Neuronal stem cell (in vitro differentiated cells): Measurements from ENCODE around the gene ERC2.
A peak's percentile ranks its signal among the peaks of the same experiment; 100 is the strongest.

Experiments used
- DNase-seq: peaks from one replicate; pipeline ENCODE4 v3.0.0-alpha.2; 2013; ENCODE audit warnings: low spot score
- H2AFZ ChIP-seq: one replicate; pipeline ENCODE4 v1.6.1; 2013; ENCODE audit warnings: mild to moderate bottlenecking, low read length, inconsistent platforms
- H2AK5ac ChIP-seq: 2 replicates; pipeline ENCODE4 v1.6.1; 2013; ENCODE audit warnings: low read depth, mild to moderate bottlenecking, inconsistent platforms, low read length, moderate library complexity, mixed read lengths
- H2BK120ac ChIP-seq: 2 replicates; pipeline ENCODE4 v1.6.1; 2013; ENCODE audit warnings: low read depth, mild to moderate bottlenecking, inconsistent platforms, low read length, moderate library complexity, mixed read lengths
- H2BK12ac ChIP-seq: one replicate; pipeline ENCODE4 v1.6.1; 2013; ENCODE audit warnings: low read length, inconsistent platforms
- H2BK15ac ChIP-seq: 2 replicates; pipeline ENCODE4 v1.6.1; 2013; ENCODE audit warnings: mild to moderate bottlenecking, low read length, inconsistent platforms, mixed read lengths
- H2BK5ac ChIP-seq: one replicate; pipeline ENCODE4 v1.6.1; 2013; ENCODE audit warnings: inconsistent platforms, mild to moderate bottlenecking, low read length, moderate library complexity
- H3K14ac ChIP-seq: one replicate; pipeline ENCODE4 v1.6.1; 2013; ENCODE audit warnings: low read length, inconsistent platforms
- H3K18ac ChIP-seq: 2 replicates; pipeline ENCODE4 v1.6.1; 2013; ENCODE audit warnings: low read length, inconsistent platforms
- H3K23ac ChIP-seq: 2 replicates; pipeline ENCODE4 v1.6.1; 2013; ENCODE audit warnings: low read depth, mild to moderate bottlenecking, mixed read lengths, low read length, inconsistent platforms; ENCODE audit not compliant: poor library complexity
- H3K27ac ChIP-seq: replicated peaks from 3 replicates; pipeline ENCODE4 v1.5.1; 2013; ENCODE audit warnings: low read length, inconsistent platforms
- H3K27me3 ChIP-seq, 3 experiments: 2 replicates each; pipeline ENCODE4 v1.6.1; 2013; ENCODE audit warnings: low read length in 3 of 3, mild to moderate bottlenecking in 2 of 3, inconsistent platforms in 1 of 3, low read depth in 1 of 3, mixed read lengths in 1 of 3, moderate library complexity in 1 of 3; ENCODE audit not compliant: control insufficient read depth in 3 of 3, insufficient read depth in 3 of 3
- H3K36me3 ChIP-seq, 2 donors: replicated peaks in 1 of 2; 2 replicates each; pipeline ENCODE4 v1.6.1; 2013; ENCODE audit warnings: low read length in 2 of 2; ENCODE audit not compliant: control insufficient read depth in 2 of 2, insufficient read depth in 2 of 2
- H3K4ac ChIP-seq: 2 replicates; pipeline ENCODE4 v1.6.1; 2013; ENCODE audit warnings: inconsistent platforms, mild to moderate bottlenecking, low read length, moderate library complexity
- H3K4me1 ChIP-seq, 2 donors: 1 replicate in 1 of 2; 2 replicates in 1 of 2; pipeline ENCODE4 v1.6.1; 2013; ENCODE audit warnings: low read length in 2 of 2, low read depth in 1 of 2; ENCODE audit not compliant: control insufficient read depth in 2 of 2, insufficient read depth in 1 of 2
- H3K4me2 ChIP-seq: one replicate; pipeline ENCODE4 v1.6.1; 2013; ENCODE audit warnings: mild to moderate bottlenecking, low read length, inconsistent platforms; ENCODE audit not compliant: insufficient read depth, poor library complexity, severe bottlenecking
- H3K4me3 ChIP-seq, 2 donors: 2 replicates each; pipeline ENCODE4 v1.5.1; 2013; ENCODE audit warnings: low read length in 2 of 2, mild to moderate bottlenecking in 2 of 2, inconsistent platforms in 1 of 2, moderate library complexity in 1 of 2
- H3K79me1 ChIP-seq: one replicate; pipeline ENCODE4 v1.6.1; 2013; ENCODE audit warnings: low read depth, mild to moderate bottlenecking, inconsistent platforms, low read length, moderate library complexity
- H3K9ac ChIP-seq: one replicate; pipeline ENCODE4 v1.6.1; 2013; ENCODE audit warnings: mild to moderate bottlenecking, low read depth, low read length, inconsistent platforms; ENCODE audit not compliant: poor library complexity
- H3K9me3 ChIP-seq, 2 donors: replicated peaks in 1 of 2; 2 replicates each; pipeline versions ENCODE3 to v1.6.1; 2013; ENCODE audit warnings: low read length in 2 of 2, mild to moderate bottlenecking in 2 of 2, inconsistent platforms in 1 of 2, low read depth in 1 of 2, mixed read lengths in 1 of 2, moderate library complexity in 1 of 2; ENCODE audit not compliant: control insufficient read depth in 2 of 2, insufficient read depth in 1 of 2
- H4K8ac ChIP-seq: one replicate; pipeline ENCODE4 v1.6.1; 2013; ENCODE audit warnings: low read depth, mild to moderate bottlenecking, inconsistent platforms, low read length, moderate library complexity
- H4K91ac ChIP-seq: one replicate; pipeline ENCODE4 v1.6.1; 2013; ENCODE audit warnings: low read length, low read depth, mild to moderate bottlenecking, inconsistent platforms; ENCODE audit not compliant: poor library complexity
- WGBS, 2 donors: extraction: QIAGEN DNeasy Blood & Tissue Kit; methylation state at CpG; one replicate each; pipeline ENCODE4 v1.1.7; 2013; ENCODE audit warnings: missing lambda C conversion rate in 2 of 2, mixed read lengths in 1 of 2; ENCODE audit not compliant: insufficient read length in 2 of 2, insufficient replicate concordance in 1 of 2; ENCODE audit errors: extremely low coverage in 2 of 2; 5-methylcytosine and 5-hydroxymethylcytosine counted together

The ERC2 gene

GRCh38 chr3:55648591-55649318 lies 819.5 kb downstream of the ERC2 start:
- Histone ChIP-seq H3K4me1 (peaks cover 4 to 7% of the 10 kb centered on the region in 2 donors), H3K36me3 (no peaks in the 10 kb centered on the region), H3K4me3 (no peak overlapping the region), H4K91ac (no peak overlapping the region), H2AK5ac (peak overlapping the region; percentile 50), H3K4me2 (no peak overlapping the region), H2BK12ac (no peak overlapping the region), H3K9ac (no peak overlapping the region), H3K4ac (no peak overlapping the region), H3K14ac (no peak overlapping the region), H3K27ac (no peak overlapping the region), H3K9me3 (no peaks in the 10 kb centered on the region), H2BK5ac (no peak overlapping the region), H2BK120ac (no peak overlapping the region), H3K27me3 (no peaks in the 10 kb centered on the region), H2BK15ac (no peak overlapping the region), H2AFZ (no peak overlapping the region), H3K79me1 (no peaks in the 10 kb centered on the region), H4K8ac (no peak overlapping the region), H3K23ac (no peak overlapping the region), H3K18ac (peak overlapping the region; percentile 61)
- no CpG with 5 or more reads among the region's 7 CpGs for WGBS, 2 donors
- no peak for DNase-seq

GRCh38 chr3:55647670-55648069 lies 820.6 kb downstream of the ERC2 start:
- no peak overlapping the region for H3K14ac ChIP-seq

GRCh38 chr3:55647063-55647462 lies 821.2 kb downstream of the ERC2 start:
- Histone ChIP-seq H3K4me2 (no peak overlapping the region), H3K4me3 (no peak overlapping the region), H3K27me3 (no peaks in the 10 kb centered on the region), H2BK5ac (no peak overlapping the region), H3K9me3 (no peaks in the 10 kb centered on the region), H3K14ac (no peak overlapping the region), H4K8ac (no peak overlapping the region), H3K9ac (no peak overlapping the region), H4K91ac (no peak overlapping the region), H2AFZ (no peak overlapping the region), H3K4ac (no peak overlapping the region), H3K79me1 (no peaks in the 10 kb centered on the region), H3K36me3 (no peaks in the 10 kb centered on the region), H3K23ac (no peak overlapping the region), H2BK12ac (no peak overlapping the region), H3K18ac (no peak overlapping the region), H3K4me1 (peaks cover 4 to 7% of the 10 kb centered on the region in 2 donors), H2BK120ac (no peak overlapping the region), H2BK15ac (no peak overlapping the region), H3K27ac (no peak overlapping the region), H2AK5ac (no peak overlapping the region)
- WGBS, 2 donors: no CpG with 5 or more reads among the region's 10 CpGs
- no peak for DNase-seq

More at GRCh38 chr3:55647670-55648069, 820.6 kb downstream of the ERC2 start:
- peak overlapping the region; percentile 66 for H3K18ac ChIP-seq
- no peaks in the 10 kb centered on the region for H3K36me3 ChIP-seq
- no peaks in the 10 kb centered on the region for H3K79me1 ChIP-seq
- H2AK5ac ChIP-seq: no peak overlapping the region
- H3K27me3 ChIP-seq: no peaks in the 10 kb centered on the region
- no peak overlapping the region for H4K91ac ChIP-seq
- no peak for DNase-seq
- no peak overlapping the region for H2AFZ ChIP-seq
- no peak overlapping the region for H3K27ac ChIP-seq
- H3K4me2 ChIP-seq: no peak overlapping the region
- H3K9me3 ChIP-seq: no peaks in the 10 kb centered on the region
- H2BK12ac ChIP-seq: peak overlapping the region; percentile 77
- H3K4me3 ChIP-seq: no peak overlapping the region
- no peak overlapping the region for H3K9ac ChIP-seq
- peaks cover 4 to 7% of the 10 kb centered on the region in 2 donors for H3K4me1 ChIP-seq
- no peak overlapping the region for H3K23ac ChIP-seq
- no peak overlapping the region for H3K4ac ChIP-seq
- H2BK15ac ChIP-seq: no peak overlapping the region
- H4K8ac ChIP-seq: no peak overlapping the region
- no peak overlapping the region for H2BK120ac ChIP-seq
- no CpG with 5 or more reads among the region's 10 CpGs for WGBS, 2 donors
- H2BK5ac ChIP-seq: no peak overlapping the region

GRCh38 chr3:55646121-55646520 lies 822.1 kb downstream of the ERC2 start:
- Histone ChIP-seq H3K14ac (no peak overlapping the region), H3K4me3 (no peak overlapping the region), H3K4ac (no peak overlapping the region), H3K27me3 (no peaks in the 10 kb centered on the region), H4K91ac (no peak overlapping the region), H2BK12ac (no peak overlapping the region), H3K36me3 (no peaks in the 10 kb centered on the region), H3K18ac (no peak overlapping the region), H2BK15ac (no peak overlapping the region), H3K23ac (no peak overlapping the region), H3K79me1 (no peaks in the 10 kb centered on the region), H3K4me2 (no peak overlapping the region), H2AFZ (no peak overlapping the region), H3K4me1 (peaks cover 4 to 7% of the 10 kb centered on the region in 2 donors), H2BK5ac (no peak overlapping the region), H3K27ac (no peak overlapping the region), H3K9me3 (no peaks in the 10 kb centered on the region), H4K8ac (no peak overlapping the region), H2AK5ac (no peak overlapping the region), H2BK120ac (no peak overlapping the region), H3K9ac (no peak overlapping the region)
- WGBS, 2 donors: no CpG with 5 or more reads among the region's 3 CpGs
- no peak for DNase-seq
